Activated T-helper 2 cell treated with anti-CD3 and anti-CD28 coated beads, Interferon-gamma antibody, Interleukin-2, Interleukin-4, amounts not matched to agents 10 μg/mL and 5 μg/mL and 100 μg/mL, durations not matched to agents 14 hours and 24 hours and 36 hours (primary cell): ENCODE results near the gene DNAAF6. TPM values are rescaled to one million over a fixed set of nuclear protein-coding genes. Genes with fewer than 3 reads are reported as not detected.

Experiments used
- DNase-seq: peaks from one replicate; pipeline ENCODE4 v3.0.0; 2021; ENCODE audit warnings: low spot score
- H3K27ac Mint-ChIP-seq: one replicate; pipeline ENCODE4 v1.8.0; 2021; ENCODE audit warnings: mixed read lengths
- H3K27me3 Mint-ChIP-seq: one replicate; pipeline ENCODE4 v1.8.0; 2021; ENCODE audit warnings: low read depth, mixed read lengths
- H3K36me3 Mint-ChIP-seq: one replicate; pipeline ENCODE4 v1.8.0; 2021; ENCODE audit warnings: low read depth, mixed read lengths
- H3K4me1 Mint-ChIP-seq: one replicate; pipeline ENCODE4 v1.8.0; 2021; ENCODE audit warnings: low read depth, mixed read lengths
- H3K4me3 Mint-ChIP-seq: one replicate; pipeline ENCODE4 v1.8.0; 2021; ENCODE audit warnings: low read depth, mild to moderate bottlenecking, moderate library complexity, mixed read lengths
- H3K9me3 Mint-ChIP-seq: one replicate; pipeline ENCODE4 v1.8.0; 2021; ENCODE audit warnings: mixed read lengths
- intact Hi-C: fragments of 100-400 bp; cut with micrococcal nuclease; formaldehyde crosslinking; loops from one replicate; pipeline ENCODE4 v1.15.1; 2023
- total RNA-seq: library from RNA; stranded (reverse); gene quantifications from 2 replicates; pipeline ENCODE4 v1.2.3, GENCODE V29; 2022

Gene DNAAF6
- total RNA-seq, 1 donor from 2014 or later: not detected

GRCh38 chrX:107207943-107208342, 1.5 kb downstream of the DNAAF6 start:
- Mint-ChIP-seq H3K4me3 (no peak overlapping the region), H3K9me3 (no peaks in the 10 kb centered on the region), H3K36me3 (no peaks in the 10 kb centered on the region), H3K27ac (no peak overlapping the region), H3K4me1 (peaks cover 6% of the 10 kb centered on the region), H3K27me3 (no peaks in the 10 kb centered on the region)
- intact Hi-C loops: no loop called here
- DNase-seq: no peak

- no peak overlapping the region for H3K27ac Mint-ChIP-seq
- intact Hi-C loops: no loop called here
- no peaks in the 10 kb centered on the region for H3K4me1 Mint-ChIP-seq
- no peaks in the 10 kb centered on the region for H3K9me3 Mint-ChIP-seq
- no peak for DNase-seq
- H3K27me3 Mint-ChIP-seq: peaks cover 15% of the 10 kb centered on the region
- no peaks in the 10 kb centered on the region for H3K36me3 Mint-ChIP-seq
- H3K4me3 Mint-ChIP-seq: no peak overlapping the region
Measured at GRCh38 chrX:107213477-107213876, 7.1 kb downstream of the DNAAF6 start.

- Mint-ChIP-seq H3K4me3 (no peak overlapping the region), H3K27ac (no peak overlapping the region), H3K4me1 (no peaks in the 10 kb centered on the region), H3K27me3 (no peaks in the 10 kb centered on the region), H3K9me3 (no peaks in the 10 kb centered on the region), H3K36me3 (no peaks in the 10 kb centered on the region)
- DNase-seq: no peak
- intact Hi-C loops: no loop called here
Measured at GRCh38 chrX:107226757-107227156, 20.3 kb downstream of the DNAAF6 start.

- intact Hi-C loops: no loop called here
- no peak overlapping the region for H3K27ac Mint-ChIP-seq
- H3K9me3 Mint-ChIP-seq: no peaks in the 10 kb centered on the region
- H3K27me3 Mint-ChIP-seq: no peaks in the 10 kb centered on the region
- no peak overlapping the region for H3K4me3 Mint-ChIP-seq
- H3K4me1 Mint-ChIP-seq: no peaks in the 10 kb centered on the region
- no peak for DNase-seq
- H3K36me3 Mint-ChIP-seq: no peaks in the 10 kb centered on the region
Measured at GRCh38 chrX:107227780-107228485, 21.5 kb downstream of the DNAAF6 start.

GRCh38 chrX:107228486-107228819, 22.0 kb downstream of the DNAAF6 start:
- Mint-ChIP-seq H3K27me3 (no peaks in the 10 kb centered on the region), H3K36me3 (no peaks in the 10 kb centered on the region)
- intact Hi-C loops: no loop called here

GRCh38 chrX:107272431-107272921, 66.1 kb downstream of the DNAAF6 start:
- no peak overlapping the region for H3K27ac Mint-ChIP-seq
- DNase-seq: no peak
- peaks cover 11% of the 10 kb centered on the region for H3K27me3 Mint-ChIP-seq
- H3K9me3 Mint-ChIP-seq: no peaks in the 10 kb centered on the region
- H3K4me3 Mint-ChIP-seq: no peak overlapping the region
- no peaks in the 10 kb centered on the region for H3K4me1 Mint-ChIP-seq
- intact Hi-C loops: no loop called here
- H3K36me3 Mint-ChIP-seq: no peaks in the 10 kb centered on the region

More at GRCh38 chrX:107228486-107228819, 22.0 kb downstream of the DNAAF6 start:
- Mint-ChIP-seq H3K27ac (no peak overlapping the region), H3K9me3 (no peaks in the 10 kb centered on the region), H3K4me1 (no peaks in the 10 kb centered on the region), H3K4me3 (no peak overlapping the region)
- no peak for DNase-seq

GRCh38 chrX:107273795-107274194, 67.4 kb downstream of the DNAAF6 start:
- Mint-ChIP-seq H3K4me1 (no peaks in the 10 kb centered on the region), H3K27me3 (peaks cover 11% of the 10 kb centered on the region), H3K4me3 (no peak overlapping the region), H3K36me3 (no peaks in the 10 kb centered on the region), H3K9me3 (no peaks in the 10 kb centered on the region), H3K27ac (no peak overlapping the region)
- intact Hi-C loops: no loop called here
- no peak for DNase-seq

- Mint-ChIP-seq H3K27ac (no peak overlapping the region), H3K4me3 (no peak overlapping the region), H3K9me3 (no peaks in the 10 kb centered on the region), H3K4me1 (no peaks in the 10 kb centered on the region), H3K36me3 (no peaks in the 10 kb centered on the region), H3K27me3 (no peaks in the 10 kb centered on the region)
- intact Hi-C loops: no loop called here
- no peak for DNase-seq
Measured at GRCh38 chrX:107288676-107289075, 82.3 kb downstream of the DNAAF6 start.

- H3K4me3 Mint-ChIP-seq: no peak overlapping the region
- H3K9me3 Mint-ChIP-seq: no peaks in the 10 kb centered on the region
- H3K4me1 Mint-ChIP-seq: no peaks in the 10 kb centered on the region
- H3K27me3 Mint-ChIP-seq: no peaks in the 10 kb centered on the region
- no peak for DNase-seq
- H3K27ac Mint-ChIP-seq: no peak overlapping the region
- intact Hi-C loops: no loop called here
- no peaks in the 10 kb centered on the region for H3K36me3 Mint-ChIP-seq
Measured at GRCh38 chrX:107290019-107290418, 83.6 kb downstream of the DNAAF6 start.

GRCh38 chrX:107293056-107293455, 86.6 kb downstream of the DNAAF6 start:
- intact Hi-C loops: no loop called here
- Mint-ChIP-seq H3K36me3 (no peaks in the 10 kb centered on the region), H3K4me1 (no peaks in the 10 kb centered on the region), H3K27me3 (no peaks in the 10 kb centered on the region), H3K4me3 (no peak overlapping the region), H3K9me3 (no peaks in the 10 kb centered on the region), H3K27ac (no peak overlapping the region)
- DNase-seq: no peak

Other genes starting within 250 kb of the DNAAF6 start
- 5.6 and 5.7 TPM in 2 replicates for gene MORC4, start 206.4 kb upstream of the DNAAF6 start, total RNA-seq
- gene RBM41, start 87.8 kb upstream of the DNAAF6 start, total RNA-seq: 15.4 and 16.2 TPM in 2 replicates
- gene NUP62CL, start 178 bp upstream of the DNAAF6 start, total RNA-seq: 1.3 and 1.4 TPM in 2 replicates
- not detected in 2 replicates for gene FRMPD3, start 243.0 kb downstream of the DNAAF6 start, total RNA-seq